GM12873 (cell line): ENCODE results near the gene PNMA8A.
A peak's percentile ranks its signal among the peaks of the same experiment; 100 is the strongest.

Source experiments
- CTCF ChIP-seq: IDR thresholded peaks from 2 replicates; pipeline ENCODE4 v1.5.1; 2012; ENCODE audit warnings: low read depth, mild to moderate bottlenecking, moderate library complexity, low read length, control low read depth; ENCODE audit not compliant: insufficient read depth; ENCODE audit errors: missing control alignments

Gene PNMA8A

GRCh38 chr19:46513461-46514236, 42.3 kb upstream of the PNMA8A start:
- TF ChIP-seq CTCF, result peak; percentile 97

- TF ChIP-seq CTCF, result no peak
These were observed 39.9 kb upstream of the PNMA8A start for GRCh38 chr19:46511237-46511636.

- TF ChIP-seq CTCF, result no peak
These were observed 36.8 kb upstream of the PNMA8A start for GRCh38 chr19:46508206-46508605.

GRCh38 chr19:46503848-46504453, 32.6 kb upstream of the PNMA8A start:
- TF ChIP-seq CTCF, result no peak

- no peak for TF ChIP-seq CTCF
These were observed 31.5 kb upstream of the PNMA8A start for GRCh38 chr19:46502891-46503290.

DNA sequence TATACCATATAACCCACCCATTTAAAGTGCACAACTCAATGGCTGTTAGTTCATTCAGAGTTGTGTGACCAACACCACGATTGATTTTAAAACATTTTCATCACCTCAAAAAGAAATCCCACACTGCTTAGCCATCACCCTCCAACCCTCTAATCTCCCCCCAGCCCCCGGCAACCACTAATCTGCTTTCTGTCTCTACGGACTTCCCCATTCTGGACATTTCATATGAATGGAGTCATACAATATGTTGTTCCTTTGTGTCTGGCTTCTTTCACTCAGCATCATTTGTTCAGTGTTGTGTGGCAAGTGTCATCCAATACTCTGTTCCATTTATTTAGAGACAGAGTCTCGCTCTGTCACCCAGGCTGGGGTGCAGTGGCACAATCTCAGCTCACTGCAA, 28.3 kb upstream of the PNMA8A start:
- TF ChIP-seq CTCF, result no peak

DNA sequence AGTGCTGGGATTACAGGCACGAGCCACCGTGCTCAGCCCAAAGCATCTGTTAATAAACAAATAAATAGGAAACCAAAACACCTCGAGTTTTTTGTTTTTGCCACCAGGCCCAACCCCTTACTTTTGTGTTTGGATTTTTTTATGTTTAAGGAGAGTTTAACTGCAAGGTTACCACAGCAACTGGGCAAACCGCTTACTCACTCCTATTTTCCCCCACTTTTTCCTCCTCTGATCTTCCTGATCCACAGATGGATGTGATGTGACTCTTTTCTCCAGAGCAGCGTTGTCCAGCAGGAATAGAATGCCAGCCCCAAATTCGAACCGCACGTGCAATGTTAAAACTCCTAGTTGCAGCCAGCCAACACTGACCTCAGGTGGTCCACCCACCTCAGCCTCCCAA, 26.4 kb upstream of the PNMA8A start:
- TF ChIP-seq CTCF, result no peak
